Measurements from ENCODE around the gene DGKQ. TPM values are rescaled to one million over a fixed set of nuclear protein-coding genes. Genes with fewer than 3 reads are reported as not detected.
"Not testable (repeated sequence)": the region's sequence is repeated elsewhere in the genome, so short reads cannot be mapped to it uniquely, and the experiment has no call there.

DGKQ gene
- total RNA-seq, 2 experiments from 2014 or later: 20.5 to 21.3 TPM

DNA sequence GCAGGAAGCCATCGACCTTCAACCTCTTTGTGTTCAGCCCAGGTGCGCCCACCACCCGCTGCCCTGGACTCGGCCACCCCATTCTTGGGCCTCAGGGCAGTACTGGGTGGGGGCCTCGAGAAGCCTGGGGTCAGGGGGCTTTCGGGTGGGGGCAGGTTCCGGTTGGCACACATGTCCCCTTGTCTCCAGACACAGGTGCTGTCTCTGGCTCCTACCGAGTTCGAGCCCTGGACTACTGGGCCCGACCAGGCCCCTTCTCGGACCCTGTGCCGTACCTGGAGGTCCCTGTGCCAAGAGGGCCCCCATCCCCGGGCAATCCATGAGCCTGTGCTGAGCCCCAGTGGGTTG, 30.7 kb upstream of the DGKQ start:
- Mint-ChIP-seq H3K4me3 (no peak overlapping the region), H3K4me1 (peaks cover 6% of the 10 kb centered on the region), H3K36me3 (ENCODE audit: low read depth) (peaks cover under 1% of the 10 kb centered on the region), H3K9me3 (no peaks in the 10 kb centered on the region), H3K27me3 (peaks cover 50% of the 10 kb centered on the region), H3K27ac (no peak overlapping the region)
- no peak for DNase-seq
- CTCF ChIA-PET: no interaction called here
- POLR2A ChIA-PET: no interaction called here

DNA sequence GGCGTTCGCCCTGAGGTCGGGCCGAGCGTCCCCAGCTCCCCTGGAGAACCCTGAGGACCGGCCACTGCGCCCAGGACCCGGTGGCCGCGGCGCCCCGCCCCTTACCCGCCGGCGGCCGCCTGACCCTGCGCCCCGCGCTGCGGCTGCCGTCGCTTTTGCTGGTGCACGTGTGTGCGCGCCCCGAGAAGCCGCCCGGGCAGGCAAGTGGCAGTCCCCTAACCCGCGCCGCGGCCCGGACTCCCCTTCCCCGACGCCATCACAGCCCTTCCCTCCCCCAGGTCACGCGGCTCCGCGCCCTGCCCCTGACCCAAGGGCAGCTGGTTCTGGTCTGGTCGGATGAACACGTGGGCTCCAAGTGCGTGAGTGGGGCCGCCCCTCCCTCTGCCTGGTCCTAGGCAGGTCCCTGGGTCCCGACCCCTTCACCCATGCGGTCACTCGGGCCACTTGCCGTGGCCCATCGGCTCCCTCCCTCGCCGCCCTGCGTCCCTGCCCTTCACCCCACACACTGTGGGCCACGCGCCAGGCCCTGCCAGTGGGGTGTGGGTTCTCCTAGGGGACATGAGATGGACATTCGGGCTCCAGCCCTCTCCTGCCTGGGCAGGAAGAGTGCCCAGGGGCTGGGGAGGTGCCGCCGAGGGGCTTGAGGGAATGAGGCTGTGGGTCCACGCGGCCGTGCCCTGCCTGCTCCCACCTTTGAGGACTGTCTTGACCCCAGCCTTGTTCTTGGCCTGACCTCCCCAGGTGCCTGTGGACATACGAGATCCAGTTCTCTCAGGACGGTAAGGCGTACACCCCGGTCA, 30.1 kb upstream of the DGKQ start:
- ChIA-PET CTCF (no interaction called here), POLR2A (no interaction called here)
- DNase-seq: no peak
- H3K9me3 Mint-ChIP-seq: no peaks in the 10 kb centered on the region
- H3K4me3 Mint-ChIP-seq: no peak overlapping the region
- no peak overlapping the region for H3K27ac Mint-ChIP-seq
- peaks cover 47% of the 10 kb centered on the region for H3K27me3 Mint-ChIP-seq
- peaks cover under 1% of the 10 kb centered on the region for H3K4me1 Mint-ChIP-seq
- no peaks in the 10 kb centered on the region for H3K36me3 Mint-ChIP-seq (ENCODE audit: low read depth)

DNA sequence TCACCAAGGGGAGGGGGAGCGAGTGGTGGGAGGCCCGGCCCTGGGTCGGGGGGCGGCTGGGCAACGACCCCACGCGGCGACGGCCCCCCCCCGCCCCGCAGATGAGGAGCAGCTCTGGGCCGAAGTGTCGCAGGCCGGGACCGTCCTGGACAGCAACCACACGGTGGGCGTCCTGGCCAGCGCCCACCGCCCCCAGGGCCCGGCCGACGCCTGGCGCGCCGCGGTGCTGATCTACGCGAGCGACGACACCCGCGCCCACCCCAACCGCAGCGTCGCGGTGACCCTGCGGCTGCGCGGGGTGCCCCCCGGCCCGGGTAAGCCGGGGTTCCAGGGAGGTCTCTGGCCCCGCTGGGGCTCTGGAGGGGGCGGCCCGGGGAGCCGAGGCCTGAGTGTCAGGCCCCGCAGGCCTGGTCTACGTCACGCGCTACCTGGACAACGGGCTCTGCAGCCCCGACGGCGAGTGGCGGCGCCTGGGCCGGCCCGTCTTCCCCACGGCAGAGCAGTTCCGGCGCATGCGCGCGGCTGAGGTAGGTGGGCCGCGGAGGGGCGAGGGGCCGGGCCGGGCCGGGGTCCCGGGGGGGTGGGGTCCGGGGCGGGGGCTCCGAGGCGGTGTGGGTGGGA, 29.4 kb upstream of the DGKQ start:
- Mint-ChIP-seq H3K27me3 (peaks cover 47% of the 10 kb centered on the region), H3K4me3 (no peak overlapping the region), H3K36me3 (ENCODE audit: low read depth) (no peaks in the 10 kb centered on the region), H3K27ac (no peak overlapping the region), H3K4me1 (no peaks in the 10 kb centered on the region), H3K9me3 (no peaks in the 10 kb centered on the region)
- DNase-seq: no peak
- ChIA-PET CTCF (no interaction called here), POLR2A (no interaction called here)

- ChIA-PET CTCF (interaction anchor here (2.0 kb wide), 1 partner anchor 15 kb away, joined by 5 read pairs; the partner anchor contains the start of gene IDUA), POLR2A (no interaction called here)
- H3K4me3 Mint-ChIP-seq: no peak overlapping the region
- H3K27me3 Mint-ChIP-seq: peaks cover 43% of the 10 kb centered on the region
- no peaks in the 10 kb centered on the region for H3K9me3 Mint-ChIP-seq
- no peak overlapping the region for H3K27ac Mint-ChIP-seq
- no peaks in the 10 kb centered on the region for H3K4me1 Mint-ChIP-seq
- no peaks in the 10 kb centered on the region for H3K36me3 Mint-ChIP-seq (ENCODE audit: low read depth)
- DNase-seq: no peak
Observed at GRCh38 chr4:1002131-1002630, 28.8 kb upstream of the DGKQ start.

DNA sequence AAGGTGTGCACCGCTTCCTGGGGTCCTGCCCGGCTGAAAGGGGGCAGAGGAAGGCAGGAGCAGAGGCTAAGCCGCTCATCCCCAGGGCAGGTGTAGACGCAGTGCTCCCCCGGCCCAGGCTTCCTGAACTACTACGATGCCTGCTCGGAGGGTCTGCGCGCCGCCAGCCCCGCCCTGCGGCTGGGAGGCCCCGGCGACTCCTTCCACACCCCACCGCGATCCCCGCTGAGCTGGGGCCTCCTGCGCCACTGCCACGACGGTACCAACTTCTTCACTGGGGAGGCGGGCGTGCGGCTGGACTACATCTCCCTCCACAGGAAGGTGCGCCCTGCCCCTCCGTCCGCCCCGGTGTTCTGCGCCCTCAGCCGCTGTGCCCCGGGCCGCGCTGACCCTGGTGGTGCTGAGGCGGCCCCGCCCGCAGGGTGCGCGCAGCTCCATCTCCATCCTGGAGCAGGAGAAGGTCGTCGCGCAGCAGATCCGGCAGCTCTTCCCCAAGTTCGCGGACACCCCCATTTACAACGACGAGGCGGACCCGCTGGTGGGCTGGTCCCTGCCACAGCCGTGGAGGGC, 28.3 kb upstream of the DGKQ start:
- H3K9me3 Mint-ChIP-seq: no peaks in the 10 kb centered on the region
- H3K36me3 Mint-ChIP-seq (ENCODE audit: low read depth): no peaks in the 10 kb centered on the region
- ChIA-PET POLR2A (no interaction called here), CTCF (interaction anchor here (2.0 kb wide), 1 partner anchor 14 kb away, joined by 5 read pairs; the partner anchor contains the start of gene IDUA)
- peak overlapping the region; percentile 9 for H3K27ac Mint-ChIP-seq
- no peak overlapping the region for H3K4me3 Mint-ChIP-seq
- peaks cover 43% of the 10 kb centered on the region for H3K27me3 Mint-ChIP-seq
- no peak for DNase-seq
- H3K4me1 Mint-ChIP-seq: no peaks in the 10 kb centered on the region

- H3K4me1 Mint-ChIP-seq: no peaks in the 10 kb centered on the region
- no peak for DNase-seq
- H3K4me3 Mint-ChIP-seq: no peak overlapping the region
- ChIA-PET POLR2A (no interaction called here), CTCF (interaction anchor here (2.0 kb wide), 1 partner anchor 13 kb away, joined by 5 read pairs; the partner anchor contains the start of gene IDUA)
- peaks cover 43% of the 10 kb centered on the region for H3K27me3 Mint-ChIP-seq
- H3K27ac Mint-ChIP-seq: no peak overlapping the region
- no peaks in the 10 kb centered on the region for H3K36me3 Mint-ChIP-seq (ENCODE audit: low read depth)
- no peaks in the 10 kb centered on the region for H3K9me3 Mint-ChIP-seq
Observed at GRCh38 chr4:1000686-1001260, 27.4 kb upstream of the DGKQ start.

- H3K36me3 Mint-ChIP-seq (ENCODE audit: low read depth): no peaks in the 10 kb centered on the region
- no peak for DNase-seq
- no peak overlapping the region for H3K4me3 Mint-ChIP-seq
- ChIA-PET POLR2A (no interaction called here), CTCF (no interaction called here)
- no peaks in the 10 kb centered on the region for H3K4me1 Mint-ChIP-seq
- H3K27ac Mint-ChIP-seq: no peak overlapping the region
- H3K9me3 Mint-ChIP-seq: no peaks in the 10 kb centered on the region
- H3K27me3 Mint-ChIP-seq: peaks cover 43% of the 10 kb centered on the region
Observed at GRCh38 chr4:999882-1000425, 26.6 kb upstream of the DGKQ start.

GRCh38 chr4:999240-999863, 26.0 kb upstream of the DGKQ start:
- H3K4me1 Mint-ChIP-seq; H3K4me3 Mint-ChIP-seq; CTCF ChIA-PET; H3K36me3 Mint-ChIP-seq (ENCODE audit: low read depth); H3K27ac Mint-ChIP-seq; POLR2A ChIA-PET; H3K9me3 Mint-ChIP-seq; DNase-seq: not testable (repeated sequence)
- H3K27me3 Mint-ChIP-seq: peaks cover 41% of the 10 kb centered on the region

GRCh38 chr4:998096-998691, 24.8 kb upstream of the DGKQ start:
- CTCF ChIA-PET: no interaction called here
- no peaks in the 10 kb centered on the region for H3K9me3 Mint-ChIP-seq
- H3K4me3 Mint-ChIP-seq: no peak overlapping the region

DNA sequence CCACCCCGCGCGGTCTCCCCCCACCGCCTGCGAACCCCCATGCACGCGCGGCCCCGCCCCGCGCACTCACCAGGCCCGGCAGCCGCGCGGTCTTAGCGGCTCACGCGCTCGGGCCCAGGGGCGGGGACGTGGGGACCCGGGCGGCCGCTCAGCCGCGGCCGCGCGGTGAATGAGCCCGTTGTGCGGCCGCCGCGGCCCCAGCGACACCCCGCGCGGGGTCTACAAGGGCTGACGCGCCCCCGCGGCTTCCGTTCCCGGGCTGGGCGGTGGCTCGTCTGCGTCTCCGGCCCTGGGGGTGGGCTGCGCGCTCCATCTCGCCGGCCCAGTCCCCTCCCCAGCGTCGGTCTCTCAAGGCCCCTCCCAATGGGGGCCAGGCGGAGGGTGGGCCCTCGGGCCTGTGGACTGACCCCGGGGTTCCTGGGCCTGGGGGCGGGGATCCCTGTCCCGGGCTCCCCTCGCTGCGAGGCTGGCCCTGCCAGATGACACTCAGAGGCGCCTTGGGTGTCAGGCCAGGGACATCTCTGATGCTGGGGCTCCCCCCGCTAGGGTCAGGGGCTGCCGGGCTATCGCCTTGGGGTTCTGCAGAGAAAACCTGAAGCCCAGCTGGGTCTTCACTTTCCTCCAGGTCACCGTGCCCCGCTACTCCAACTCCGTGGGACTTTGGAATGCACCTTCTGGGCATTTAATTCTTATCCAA, 24.2 kb upstream of the DGKQ start:
- Mint-ChIP-seq H3K4me1 (no peaks in the 10 kb centered on the region), H3K9me3 (no peaks in the 10 kb centered on the region), H3K4me3 (no peak overlapping the region), H3K27ac (no peak overlapping the region), H3K27me3 (peaks cover 35% of the 10 kb centered on the region), H3K36me3 (ENCODE audit: low read depth) (no peaks in the 10 kb centered on the region)
- POLR2A ChIA-PET: no interaction called here
- CTCF ChIA-PET: no interaction called here
- DNase-seq: no peak

More at GRCh38 chr4:998096-998691, 24.8 kb upstream of the DGKQ start:
- no peaks in the 10 kb centered on the region for H3K4me1 Mint-ChIP-seq
- no peak for DNase-seq
- no peak overlapping the region for H3K27ac Mint-ChIP-seq
- no peaks in the 10 kb centered on the region for H3K36me3 Mint-ChIP-seq (ENCODE audit: low read depth)
- H3K27me3 Mint-ChIP-seq: peaks cover 35% of the 10 kb centered on the region
- POLR2A ChIA-PET: no interaction called here

DNA sequence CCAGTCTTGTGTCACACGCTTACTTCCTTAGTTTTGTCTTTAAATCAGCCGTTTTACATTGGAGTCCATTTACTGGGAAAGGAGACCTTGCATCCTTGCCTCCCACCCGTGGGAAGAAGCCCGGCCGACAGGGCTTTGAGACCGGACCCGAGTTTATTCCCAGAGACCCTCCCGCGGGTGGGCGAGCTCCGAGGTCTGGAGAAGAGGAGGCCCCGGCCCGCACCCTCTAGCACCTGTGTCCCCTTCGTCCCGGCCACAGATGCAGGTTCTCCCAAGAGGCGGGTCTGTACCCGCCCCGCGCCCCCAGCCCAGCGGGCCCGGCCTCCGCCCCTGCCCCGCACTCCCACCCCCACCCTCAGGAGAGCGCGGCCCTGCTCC, 23.6 kb upstream of the DGKQ start:
- no peak for DNase-seq
- no peaks in the 10 kb centered on the region for H3K9me3 Mint-ChIP-seq
- no peaks in the 10 kb centered on the region for H3K4me1 Mint-ChIP-seq
- no peak overlapping the region for H3K4me3 Mint-ChIP-seq
- H3K36me3 Mint-ChIP-seq (ENCODE audit: low read depth): no peaks in the 10 kb centered on the region
- no peak overlapping the region for H3K27ac Mint-ChIP-seq
- ChIA-PET POLR2A (no interaction called here), CTCF (no interaction called here)
- H3K27me3 Mint-ChIP-seq: peaks cover 33% of the 10 kb centered on the region

All from activated CD4-positive, alpha-beta T cell treated with anti-CD3 and anti-CD28 coated beads, Interleukin-2, amount 10 ng/mL, durations not matched to agents 7 days and 5 days (primary cell).